Tibial artery (tissue), 4 donors: Measurements from ENCODE around the gene PRODH2.
"Not testable (repeated sequence)": the region's sequence is repeated elsewhere in the genome, so short reads cannot be mapped to it uniquely, and the experiment has no call there.

Experiments
- DNase-seq, 2 donors: peaks; one replicate each; pipeline ENCODE4 v3.0.0-alpha.2; 2019
- H3K27ac ChIP-seq, 2 donors: fragments of 200-600 bp; sonication (generic) in 1 of 2; 1 replicate in 1 of 2; 2 replicates in 1 of 2; pipeline ENCODE4 v1.5.1; 2018 to 2019; ENCODE audit warnings: mild to moderate bottlenecking in 1 of 2
- H3K27me3 ChIP-seq, 2 donors: fragments of 200-600 bp; sonication (generic) in 1 of 2; one replicate each; pipeline versions ENCODE4 v1.5.1 to v1.6.0; 2016 to 2019
- H3K36me3 ChIP-seq, 3 donors: fragments of 200-600 bp; sonication (generic) in 2 of 3; one replicate each; pipeline ENCODE4 v1.5.1; 2016 to 2019; ENCODE audit warnings: mild to moderate bottlenecking in 2 of 3
- H3K4me1 ChIP-seq, 4 donors: fragments of 200-600 bp; sonication (generic) in 2 of 4; 1 replicate in 3 of 4; 2 replicates in 1 of 4; pipeline ENCODE4 v1.5.1; 2016 to 2019
- H3K4me3 ChIP-seq, 2 donors: fragments of 200-600 bp; sonication (generic) in 1 of 2; 1 replicate in 1 of 2; 2 replicates in 1 of 2; pipeline ENCODE4 v1.5.1; 2018 to 2019; ENCODE audit warnings: mild to moderate bottlenecking in 2 of 2
- H3K9me3 ChIP-seq, 3 donors: fragments of 200-600 bp; sonication (generic) in 1 of 3; one replicate each; pipeline ENCODE4 v1.5.1; 2016 to 2019
- CTCF ChIP-seq, 2 experiments: fragments of 200-600 bp in 1 of 2; fragments of 450-650 bp in 1 of 2; IDR thresholded peaks; one replicate each; pipeline ENCODE4 v1.5.1; 2017 to 2019; ENCODE audit warnings: antibody characterized with exemption in 2 of 2, mild to moderate bottlenecking in 1 of 2, moderate library complexity in 1 of 2
- intact Hi-C: fragments of 100-400 bp; cut with DNase I; formaldehyde crosslinking; loops from one replicate; pipeline ENCODE4 v1.15.0; 2023; ENCODE audit warnings: low total_unique reads

PRODH2 gene

GRCh38 chr19:35773020-35773806 lies 39.4 kb downstream of the PRODH2 start:
- Histone ChIP-seq H3K4me3 (no peak overlapping the region), H3K27me3 (no peaks in the 10 kb centered on the region), H3K36me3 (peaks cover 0 to 15% (median 0%) of the 10 kb centered on the region in 3 donors), H3K4me1 (peaks cover 0 to 19% (median 15%) of the 10 kb centered on the region in 4 donors), H3K27ac (no peak overlapping the region), H3K9me3 (no peaks in the 10 kb centered on the region)
- no peak for TF ChIP-seq CTCF (IDR thresholded peaks at IDR 0.05)
- DNase-seq: no peak
- intact Hi-C loops: no loop called here

- DNase-seq, intact Hi-C loops, H3K9me3 ChIP-seq, H3K4me3 ChIP-seq, H3K27me3 ChIP-seq, H3K27ac ChIP-seq: not testable (repeated sequence)
- peaks cover 0 to 14% (median 0%) of the 10 kb centered on the region in 3 donors for H3K36me3 ChIP-seq
- peaks cover 0 to 19% (median 15%) of the 10 kb centered on the region in 4 donors for H3K4me1 ChIP-seq
Observed at GRCh38 chr19:35772362-35772761, 40.3 kb downstream of the PRODH2 start.

- Histone ChIP-seq H3K27me3 (no peaks in the 10 kb centered on the region), H3K27ac (no peak overlapping the region), H3K4me1 (no peaks in the 10 kb centered on the region), H3K9me3 (no peaks in the 10 kb centered on the region), H3K4me3 (no peak overlapping the region), H3K36me3 (peaks cover 4 to 57% (median 17%) of the 10 kb centered on the region in 3 donors)
- intact Hi-C loops: no loop called here
- no peak for DNase-seq
- no peak for TF ChIP-seq CTCF (IDR thresholded peaks at IDR 0.05)
Observed at GRCh38 chr19:35768082-35768421, 44.6 kb downstream of the PRODH2 start.

- peaks cover 4 to 62% (median 17%) of the 10 kb centered on the region in 3 donors for H3K36me3 ChIP-seq
- H3K4me1 ChIP-seq: no peaks in the 10 kb centered on the region
- H3K4me3 ChIP-seq: no peak overlapping the region
- DNase-seq: no peak
- H3K27ac ChIP-seq: no peak overlapping the region
- intact Hi-C loops: no loop called here
- TF ChIP-seq CTCF (IDR thresholded peaks at IDR 0.05): no peak
- H3K27me3 ChIP-seq: no peaks in the 10 kb centered on the region
- no peaks in the 10 kb centered on the region for H3K9me3 ChIP-seq
Observed at GRCh38 chr19:35767288-35768081, 45.2 kb downstream of the PRODH2 start.

- DNase-seq: no peak
- no peak for TF ChIP-seq CTCF (IDR thresholded peaks at IDR 0.05)
- peaks cover 4 to 70% (median 24%) of the 10 kb centered on the region in 3 donors for H3K36me3 ChIP-seq
- intact Hi-C loops: no loop called here
- no peaks in the 10 kb centered on the region for H3K4me1 ChIP-seq
- H3K9me3 ChIP-seq: no peaks in the 10 kb centered on the region
- H3K4me3 ChIP-seq: no peak overlapping the region
- no peaks in the 10 kb centered on the region for H3K27me3 ChIP-seq
- no peak overlapping the region for H3K27ac ChIP-seq
Observed at GRCh38 chr19:35766571-35767104, 46.0 kb downstream of the PRODH2 start.
